SKM-1 treated with dmso at 0.1 percent for 144 hours (cell line): ENCODE data around the gene CFLAR.
A peak's percentile ranks its signal among the peaks of the same experiment; 100 is the strongest.
"Not testable (repeated sequence)": the region's sequence is repeated elsewhere in the genome, so short reads cannot be mapped to it uniquely, and the experiment has no call there.

Experiments
- DNase-seq: peaks from one replicate; lab custom pipeline; 2025; ENCODE audit not compliant: unreplicated experiment; lab: John Stamatoyannopoulos, UW

Gene CFLAR

GRCh38 chr2:201118121-201118960 is 2.4 kb downstream of the CFLAR start:
- peak; percentile 87 for DNase-seq

DNA sequence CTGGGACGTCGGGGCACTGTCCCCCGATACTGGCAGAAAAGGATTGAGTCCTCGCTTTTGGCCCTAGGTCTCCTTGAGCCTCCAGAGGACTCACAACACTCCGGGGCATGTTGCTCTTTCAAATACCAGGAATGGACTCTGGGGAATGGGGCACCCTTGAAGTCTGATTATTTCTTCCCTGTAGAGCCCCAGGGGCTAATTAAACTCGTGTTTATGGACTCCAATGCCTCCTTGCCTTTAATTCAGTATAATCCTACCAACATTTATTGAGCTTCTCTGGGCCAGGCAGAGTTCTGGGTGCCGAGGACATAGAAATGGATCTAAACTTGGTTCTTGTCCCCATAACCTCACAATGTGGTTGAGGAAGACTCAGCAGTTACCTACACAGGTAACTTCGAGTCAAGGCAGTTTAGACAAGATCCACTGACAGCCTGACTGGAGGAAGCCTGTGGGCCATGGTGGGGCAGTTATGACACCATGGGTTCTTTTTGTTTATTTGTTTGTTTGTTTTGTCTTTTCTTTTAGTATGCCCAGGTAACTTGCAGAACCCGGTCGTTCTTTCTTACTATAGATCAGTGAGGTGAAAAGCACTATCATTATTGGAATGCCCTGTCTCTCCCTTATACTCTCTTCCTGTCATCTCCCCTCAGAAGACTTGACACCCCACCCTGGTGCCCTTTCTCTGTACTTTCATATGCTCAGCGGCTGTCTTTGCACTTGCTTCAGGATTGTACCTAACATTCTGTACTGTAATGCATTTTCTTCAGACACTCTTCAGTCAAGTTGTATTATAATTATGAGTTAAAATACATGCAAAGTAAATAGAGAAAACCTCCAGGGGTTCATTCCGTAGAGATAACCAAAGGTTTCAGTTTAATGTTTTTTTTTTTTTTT is 3.2 kb downstream of the CFLAR start:
- no peak for DNase-seq

GRCh38 chr2:201122276-201122675 is 6.3 kb downstream of the CFLAR start:
- DNase-seq, result no peak

DNA sequence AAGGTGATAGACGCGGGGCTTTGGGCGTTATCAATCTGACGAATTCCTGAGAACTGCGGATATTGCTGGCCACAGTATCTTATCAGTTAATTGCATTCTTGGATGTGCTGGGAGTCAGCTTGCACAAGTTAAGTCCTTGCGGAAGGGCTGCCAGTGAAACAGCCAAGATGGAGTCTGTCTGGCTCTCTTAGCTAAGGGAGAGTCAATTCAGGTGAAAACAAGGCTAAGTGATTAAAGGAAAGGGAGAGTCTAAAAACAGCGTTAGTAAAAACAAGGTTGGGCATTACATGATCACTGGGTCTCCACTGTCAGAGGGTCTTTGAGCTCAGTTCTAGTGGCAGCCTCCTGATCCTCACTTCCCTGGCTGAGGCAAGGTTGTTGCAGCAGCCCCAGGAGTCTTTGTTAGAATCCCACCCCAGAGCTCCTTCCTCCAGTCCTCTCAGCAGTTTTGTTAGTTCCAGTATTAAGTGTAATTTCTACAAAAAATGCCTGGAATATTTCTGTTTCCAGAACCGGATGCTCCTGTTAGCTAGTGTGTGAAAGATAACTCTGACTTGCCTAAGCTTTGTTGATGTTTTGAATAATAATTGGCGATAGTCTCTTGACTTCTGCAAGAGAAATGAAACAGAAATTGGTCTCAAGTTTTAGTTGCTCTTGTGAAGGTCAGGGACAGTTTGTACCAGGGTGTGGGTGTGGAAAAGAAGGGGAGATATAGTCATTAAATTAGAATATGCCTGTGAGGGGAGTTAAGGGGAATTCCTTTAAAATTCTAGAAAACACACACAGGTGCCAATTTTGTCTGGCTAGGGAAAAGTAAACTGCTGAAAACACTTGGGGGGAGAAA is 10.6 kb downstream of the CFLAR start:
- no peak for DNase-seq

DNA sequence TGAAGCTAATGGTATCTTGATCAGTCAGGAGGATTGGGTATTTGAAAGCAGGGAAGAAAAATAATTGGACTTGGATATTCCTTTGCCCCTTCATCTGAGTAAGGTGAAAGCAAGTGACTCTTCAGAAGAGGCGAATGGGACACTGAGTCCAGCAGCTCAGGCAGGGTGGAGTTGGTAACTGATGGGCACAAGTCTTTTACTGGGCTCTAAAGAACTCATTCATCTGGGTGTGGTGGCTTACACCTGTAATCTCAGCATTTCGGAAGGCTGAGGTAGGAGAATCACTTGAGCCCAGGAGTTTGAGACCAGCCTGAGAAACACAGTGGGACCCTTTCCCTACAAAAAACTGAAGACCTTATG is 11.2 kb downstream of the CFLAR start:
- DNase-seq, result no peak

DNA sequence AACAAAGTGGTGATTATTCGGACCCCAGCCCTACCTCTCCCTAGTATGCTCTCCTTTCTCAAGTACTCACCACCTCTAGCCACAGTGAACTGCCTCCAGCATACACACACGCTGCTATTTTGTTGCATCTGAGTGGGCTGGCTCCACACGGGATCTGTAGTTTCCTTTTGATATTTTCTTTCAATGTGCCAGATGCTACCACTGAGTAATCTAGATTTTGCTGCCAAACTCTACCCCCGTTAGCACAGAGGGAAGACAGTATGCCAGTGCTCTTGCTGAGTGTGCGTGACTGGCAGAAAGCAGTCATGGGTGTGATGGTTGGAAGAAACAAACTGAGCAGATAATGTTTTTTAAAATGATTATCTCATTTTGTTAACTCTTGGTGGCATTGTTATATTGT is 11.6 kb downstream of the CFLAR start:
- no peak for DNase-seq

- no peak for DNase-seq
These were observed 12.1 kb downstream of the CFLAR start for GRCh38 chr2:201128033-201128432.

DNA sequence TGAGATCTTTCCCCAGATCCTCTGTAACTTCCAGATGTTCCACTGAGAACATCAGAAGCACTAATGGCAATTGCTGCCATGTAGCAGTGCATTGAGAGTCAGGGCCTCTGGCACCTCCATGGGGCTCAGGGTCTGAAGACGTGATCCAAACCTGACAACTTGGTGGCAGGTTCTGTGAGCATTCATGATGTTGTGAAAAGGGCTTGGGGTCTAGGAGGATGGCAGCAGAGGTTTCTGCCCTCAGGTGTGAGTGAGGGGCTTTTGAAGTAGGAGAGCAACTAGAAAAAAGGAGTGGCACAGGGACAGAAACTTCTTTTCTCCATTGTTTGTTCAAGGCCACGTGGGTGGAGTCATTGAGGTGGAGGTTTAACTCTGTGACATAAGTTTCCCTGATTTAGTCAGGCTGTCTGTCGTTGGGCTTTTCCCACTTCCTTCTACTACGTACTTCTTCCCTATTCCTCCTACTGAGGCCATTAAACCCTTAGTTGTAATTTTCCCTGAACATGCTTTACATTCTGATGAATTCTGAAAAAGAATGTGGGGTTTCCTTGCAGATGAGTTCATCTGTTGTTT is 13.1 kb downstream of the CFLAR start:
- DNase-seq, result no peak

GRCh38 chr2:201130524-201131186 is 14.7 kb downstream of the CFLAR start:
- DNase-seq, result no peak

DNA sequence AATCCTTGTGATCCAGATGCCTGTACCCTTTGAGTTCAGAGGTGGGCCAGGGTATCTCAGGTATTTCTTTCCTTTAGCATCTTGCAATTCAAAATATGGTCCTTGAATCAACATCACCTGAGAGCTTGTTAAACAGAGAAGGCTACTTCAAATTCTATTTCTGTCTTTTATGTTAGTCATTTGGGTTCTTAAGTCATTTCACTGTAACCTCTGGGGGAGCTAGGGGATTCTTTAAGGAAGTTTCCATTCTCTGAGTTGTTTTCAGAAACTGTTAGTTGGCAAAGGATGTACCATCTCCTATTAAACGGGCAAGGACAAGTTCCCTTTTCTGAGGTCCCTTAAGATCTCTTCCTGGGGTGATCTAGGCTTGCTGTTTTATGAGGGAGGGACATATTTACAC is 16.6 kb downstream of the CFLAR start:
- DNase-seq, result peak; percentile 23

GRCh38 chr2:201135386-201135785 is 19.4 kb downstream of the CFLAR start:
- no peak for DNase-seq

DNA sequence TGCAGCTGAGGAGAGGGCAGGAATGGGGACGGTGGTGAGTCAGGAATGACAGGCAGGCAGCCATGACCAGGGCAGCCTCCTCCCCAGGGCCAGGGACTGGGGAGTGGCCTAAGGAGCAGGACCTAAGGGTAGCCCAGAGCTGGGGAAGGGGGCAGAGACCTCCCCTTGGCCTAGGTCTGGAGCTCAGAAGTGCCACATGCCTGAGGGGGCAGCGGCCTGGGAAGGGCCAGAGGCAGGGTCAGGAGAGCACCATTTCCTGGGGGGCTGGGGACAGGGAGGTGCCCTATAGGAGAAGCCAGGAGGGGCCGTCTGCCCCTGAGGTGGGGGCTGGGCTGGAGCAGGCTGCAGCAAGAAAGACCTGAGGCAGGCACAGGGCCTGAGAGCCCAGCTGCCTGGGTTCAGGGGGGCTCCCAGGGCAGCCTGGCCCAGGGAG is 20.9 kb downstream of the CFLAR start:
- DNase-seq, result no peak

DNA sequence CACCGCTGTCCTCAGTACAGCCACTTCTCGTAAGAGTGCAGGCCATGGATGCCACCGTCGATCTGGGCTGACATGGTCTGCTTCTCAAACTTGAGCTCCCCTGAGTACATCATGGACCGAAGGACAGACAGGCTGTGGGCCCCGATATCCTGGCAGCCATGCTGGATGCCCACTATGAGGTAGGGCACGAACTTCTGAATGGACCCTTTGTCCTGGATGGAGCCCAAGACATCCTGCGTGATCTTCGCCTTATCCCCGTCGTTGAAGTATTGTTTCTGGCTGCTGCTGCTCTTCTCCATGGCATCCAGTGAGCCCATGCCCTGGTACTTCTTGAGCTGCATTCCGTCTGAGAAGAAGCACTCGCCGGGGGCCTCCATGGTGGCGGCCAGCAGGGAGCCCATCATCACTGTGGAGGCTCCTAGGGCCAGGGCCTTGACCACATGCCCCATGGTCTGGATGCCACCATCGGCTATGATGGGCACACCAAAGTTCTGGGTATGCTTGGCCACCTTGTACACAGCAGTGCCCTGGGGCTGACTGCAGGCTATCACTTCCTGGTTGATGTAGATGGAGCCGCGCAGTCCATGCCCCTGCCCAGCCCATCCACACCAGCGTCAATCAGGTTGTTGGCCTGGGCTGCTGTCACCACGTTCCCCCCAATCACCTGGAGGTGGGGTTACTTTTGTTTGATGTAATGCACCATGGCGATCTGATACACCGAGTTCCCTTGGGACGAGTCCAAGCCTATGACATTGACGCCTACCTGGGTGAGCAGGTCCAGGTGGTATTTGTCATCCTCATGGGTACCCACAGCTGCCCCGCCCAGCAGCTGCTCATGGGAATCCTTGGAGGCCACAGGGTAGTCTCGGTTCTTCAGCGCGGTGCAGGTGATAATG is 21.8 kb downstream of the CFLAR start:
- DNase-seq, result no peak

DNA sequence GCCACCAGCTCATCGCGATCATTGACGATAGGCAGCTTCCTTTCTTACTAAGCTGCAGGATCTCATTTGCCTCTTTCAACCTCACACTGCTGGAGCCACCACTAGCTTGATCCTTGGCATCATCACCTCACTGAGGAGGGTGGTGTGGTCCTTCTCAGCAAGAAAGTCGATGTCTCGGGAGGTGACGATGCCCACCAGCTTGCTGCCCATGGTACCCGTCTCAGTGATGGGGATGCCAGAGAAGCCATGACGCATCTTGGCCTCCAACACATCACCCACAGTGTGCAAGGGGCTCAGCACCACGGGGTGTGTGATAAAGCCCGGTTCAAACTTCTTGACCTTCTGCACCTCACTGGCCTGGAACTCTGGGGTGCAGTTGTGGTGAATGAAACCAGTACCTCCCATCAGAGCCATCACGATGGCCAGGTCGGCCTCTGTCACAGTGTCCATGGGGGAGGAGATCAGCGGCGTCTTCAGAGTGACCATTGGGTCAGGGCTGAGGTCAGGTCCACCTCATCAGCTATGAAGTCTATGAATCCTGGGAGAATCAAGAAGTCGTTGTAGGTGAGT is 22.5 kb downstream of the CFLAR start:
- DNase-seq, result no peak

DNA sequence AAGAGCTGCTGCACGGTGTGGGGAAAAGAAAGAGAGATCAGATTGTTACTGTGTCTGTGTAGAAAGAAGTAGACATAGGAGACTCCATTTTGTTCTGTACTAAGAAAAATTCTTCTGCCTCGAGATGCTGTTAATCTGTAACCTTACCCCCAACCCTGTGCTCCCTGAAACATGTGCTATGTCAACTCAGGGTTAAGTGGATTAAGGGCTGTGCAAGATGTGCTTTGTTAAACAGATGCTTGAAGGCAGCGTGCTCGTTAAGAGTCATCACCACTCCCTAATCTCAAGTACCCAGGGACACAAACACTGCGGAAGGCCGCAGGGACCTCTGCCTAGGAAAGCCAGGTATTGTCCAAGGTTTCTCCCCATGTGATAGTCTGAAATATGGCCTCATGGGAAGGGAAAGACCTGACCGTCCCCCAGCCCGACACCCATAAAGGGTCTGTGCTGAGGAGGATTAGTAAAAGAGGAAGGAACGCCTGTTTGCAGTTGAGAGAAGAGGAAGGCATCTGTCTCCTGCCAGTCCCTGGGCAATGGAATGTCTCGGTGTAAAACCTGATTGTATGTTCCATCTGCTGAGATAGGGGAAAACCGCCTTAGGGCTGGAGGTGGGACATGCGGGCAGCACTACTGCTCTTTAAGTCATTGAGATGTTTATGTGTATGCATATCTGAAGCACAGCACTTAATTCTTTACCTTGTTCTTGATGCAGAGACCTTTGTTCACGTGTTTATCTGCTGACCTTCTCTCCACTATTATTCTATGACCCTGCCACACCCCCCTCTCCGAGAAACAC is 23.2 kb downstream of the CFLAR start:
- not testable (repeated sequence) for DNase-seq

- no peak for DNase-seq
These were observed 24.1 kb downstream of the CFLAR start for GRCh38 chr2:201139836-201140604.
